HG02884 (cell line): ENCODE measurements around the gene RGS3.
A peak's percentile ranks its signal among the peaks of the same experiment; 100 is the strongest.
"Not testable (repeated sequence)": the region's sequence is repeated elsewhere in the genome, so short reads cannot be mapped to it uniquely, and the experiment has no call there.

Experiments
- ATAC-seq: cut with Tn5 transposase; IDR thresholded peaks from one replicate; pipeline ENCODE4 v1.9.1; 2021; ENCODE audit warnings: mild to moderate bottlenecking, moderate library complexity; ENCODE audit not compliant: unreplicated experiment

The RGS3 gene

GRCh38 chr9:113543296-113543981 lies 79.9 kb downstream of the RGS3 start:
- ATAC-seq: no peak

- no peak for ATAC-seq
These were observed 80.4 kb downstream of the RGS3 start for GRCh38 chr9:113543982-113544303.

DNA sequence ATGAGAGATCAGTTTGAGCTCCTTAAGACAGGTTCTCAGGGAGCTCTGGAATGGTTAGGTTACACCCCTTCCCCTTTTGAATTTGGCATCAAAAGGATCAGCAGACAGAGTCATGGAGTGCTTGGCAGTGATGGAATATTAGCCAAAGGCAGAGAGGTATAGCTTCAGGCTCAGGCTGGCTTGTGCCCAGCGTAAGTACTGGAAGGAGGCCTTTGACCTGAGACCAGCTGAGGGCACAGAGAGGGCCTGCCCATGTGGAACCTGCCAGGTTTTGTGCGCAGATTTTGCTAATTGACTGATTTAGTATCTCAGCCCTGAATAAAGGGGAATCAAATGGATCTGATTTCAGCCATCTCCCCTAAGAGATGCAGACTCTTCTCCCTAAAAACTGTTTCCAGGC lies 81.5 kb downstream of the RGS3 start:
- ATAC-seq: no peak

DNA sequence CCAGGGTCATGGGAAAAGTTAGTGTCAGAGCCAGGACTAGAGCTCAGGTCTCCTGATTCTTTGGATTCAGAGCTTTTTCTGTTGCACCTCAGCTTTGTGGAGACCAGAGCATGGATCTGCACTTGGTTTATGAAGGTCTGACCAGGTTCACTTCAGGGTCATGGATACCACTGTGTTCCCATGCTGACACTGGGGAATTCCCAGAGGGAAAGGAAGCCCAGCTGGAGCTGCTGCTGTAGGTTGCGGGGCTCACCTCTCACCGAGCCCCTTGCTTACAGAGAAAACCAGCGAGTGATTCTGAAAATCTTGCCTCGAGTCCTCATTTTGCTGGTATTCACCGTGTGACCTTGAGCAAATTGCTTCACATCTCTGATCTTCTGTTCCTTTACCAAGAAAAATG lies 83.0 kb downstream of the RGS3 start:
- no peak for ATAC-seq

DNA sequence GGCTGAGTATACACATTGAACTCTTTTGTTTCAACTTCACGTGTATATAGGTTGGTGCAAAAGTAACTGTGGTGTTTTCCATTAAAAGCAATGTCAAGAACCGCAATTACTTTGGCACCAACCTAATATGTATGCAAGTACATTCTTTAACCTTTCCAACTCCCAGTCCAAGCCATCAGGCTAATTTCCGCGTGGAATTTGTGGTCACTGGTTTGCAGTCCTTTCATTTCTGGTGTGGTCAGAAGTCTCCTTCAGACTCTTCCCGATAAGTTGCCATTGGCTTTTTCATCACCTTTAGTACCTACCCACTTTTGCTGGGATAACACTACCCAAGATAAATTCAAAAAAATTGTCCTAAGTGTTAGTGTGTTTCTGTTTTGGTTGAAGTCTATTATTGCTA lies 84.0 kb downstream of the RGS3 start:
- ATAC-seq: no peak

DNA sequence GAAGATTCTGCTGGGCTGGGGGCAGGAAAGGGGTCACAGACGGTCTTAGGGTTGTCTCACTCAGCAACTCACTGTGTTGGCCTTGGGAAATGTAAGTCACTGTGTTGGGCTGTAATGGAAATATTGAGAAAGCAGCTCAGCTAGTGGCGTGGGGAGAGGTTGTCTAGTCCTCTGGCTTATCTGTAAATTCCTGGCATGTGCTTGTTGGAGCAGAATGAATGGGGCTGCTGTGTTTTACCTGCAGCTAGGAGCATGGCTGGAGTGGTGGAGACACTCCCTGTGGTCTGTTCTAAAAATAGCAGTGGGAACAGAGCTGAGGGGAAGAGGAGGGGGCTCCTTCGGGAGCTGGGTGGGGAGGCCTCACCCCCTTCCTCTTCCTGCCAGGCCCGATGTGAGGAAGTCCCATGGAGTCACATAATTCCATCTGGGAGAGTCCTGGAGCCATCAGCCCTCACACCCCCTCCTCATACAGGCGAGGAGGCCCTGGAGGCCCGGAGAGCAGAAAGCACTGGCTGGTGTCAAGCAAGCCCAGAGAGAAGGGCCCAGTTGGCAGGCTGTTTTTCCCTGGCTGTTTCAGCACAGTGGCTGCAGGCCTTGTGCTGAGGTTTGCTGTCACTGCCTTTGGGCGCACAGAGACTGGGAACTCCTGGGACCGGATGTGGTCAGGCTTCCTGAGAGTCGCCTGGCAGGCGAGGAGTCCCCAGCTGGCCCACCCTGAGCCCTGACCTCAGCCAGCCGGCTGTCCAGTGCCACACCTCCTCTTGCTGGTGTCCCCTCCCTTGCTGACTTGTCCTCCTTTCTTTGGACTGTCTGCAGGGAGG lies 84.9 kb downstream of the RGS3 start:
- ATAC-seq: no peak

- not testable (repeated sequence) for ATAC-seq
These were observed 86.4 kb downstream of the RGS3 start for GRCh38 chr9:113549892-113550291.

DNA sequence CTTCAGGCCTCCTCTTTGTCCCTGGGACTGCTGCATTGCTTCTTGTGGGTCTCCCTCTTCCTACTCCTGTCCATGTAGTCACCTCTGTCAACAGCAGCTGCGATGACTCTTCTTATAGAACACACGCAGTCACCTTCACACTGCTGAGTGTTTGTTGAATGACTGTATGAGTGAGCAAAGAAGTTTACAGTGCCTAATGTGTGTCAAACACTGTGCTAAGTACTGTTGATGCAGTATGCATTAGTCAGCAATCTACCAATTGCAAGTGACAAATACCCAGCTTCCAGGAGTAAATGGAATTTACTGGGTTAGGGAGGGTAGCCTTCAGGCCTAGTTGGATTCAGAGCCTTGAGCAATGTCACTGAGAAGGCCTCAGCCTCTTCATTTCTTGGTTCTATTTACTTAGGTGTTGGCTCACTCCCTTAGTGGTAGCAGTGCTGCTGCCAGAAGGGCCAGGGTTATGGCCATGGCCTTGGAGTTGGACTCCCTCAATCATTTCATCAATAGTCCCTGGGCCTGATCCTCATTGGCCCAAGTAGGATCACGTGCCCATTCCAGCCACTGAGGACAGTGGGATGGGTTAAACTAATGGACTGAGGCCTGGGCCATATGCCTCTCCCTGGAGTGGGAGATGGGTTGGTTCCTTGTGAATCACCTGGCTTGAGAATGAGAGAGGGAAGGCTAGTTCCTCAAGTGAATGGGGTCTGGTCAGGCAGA lies 93.5 kb downstream of the RGS3 start:
- no peak for ATAC-seq

DNA sequence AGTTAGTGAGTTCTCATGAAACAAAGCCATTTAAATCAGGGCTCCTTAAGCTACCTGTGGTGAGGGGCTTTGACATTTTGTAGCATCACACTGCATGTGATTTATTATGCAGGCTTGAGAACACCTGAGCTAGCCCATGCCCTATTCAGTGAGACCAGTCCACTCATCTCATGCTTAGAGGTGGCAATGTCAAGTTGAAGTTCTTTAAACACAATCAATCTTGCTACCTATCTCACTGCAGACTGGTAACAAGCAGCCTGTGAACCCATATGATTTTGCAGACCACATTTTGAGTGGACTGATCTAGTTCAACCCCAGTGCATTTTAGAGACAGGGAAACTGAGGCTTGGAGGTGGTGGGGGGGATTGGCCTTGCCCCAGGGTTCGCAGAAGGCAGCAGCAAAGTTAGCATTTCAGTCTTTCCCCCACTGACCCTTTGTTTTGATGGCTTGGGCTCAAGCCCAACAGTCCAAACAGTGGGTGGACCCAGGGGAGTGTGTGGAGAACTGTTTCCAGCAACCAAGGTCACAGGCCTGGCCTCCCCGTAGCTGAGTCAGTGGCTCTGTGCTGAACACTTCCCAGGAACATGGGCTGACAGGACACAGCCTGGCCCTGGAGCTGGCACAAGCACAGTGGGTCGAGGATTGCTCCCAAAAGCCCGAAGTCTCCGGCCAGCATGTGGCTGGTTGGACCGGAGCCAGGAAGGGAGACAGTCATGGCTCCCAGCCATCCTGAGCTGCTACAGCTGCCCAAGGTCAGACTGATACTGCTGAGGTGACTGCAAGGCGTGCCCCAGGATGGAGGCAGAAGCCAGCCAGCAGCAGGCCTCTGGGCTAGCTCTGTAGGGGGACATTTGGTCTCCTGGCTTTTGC lies 95.3 kb downstream of the RGS3 start:
- ATAC-seq: no peak

GRCh38 chr9:113559834-113560800 lies 96.6 kb downstream of the RGS3 start:
- ATAC-seq: no peak

- no peak for ATAC-seq
These were observed 99.3 kb downstream of the RGS3 start for GRCh38 chr9:113562653-113563381.

GRCh38 chr9:113563826-113564497 lies 100.4 kb downstream of the RGS3 start:
- ATAC-seq: no peak

- peak; percentile 7 for ATAC-seq
These were observed 101.1 kb downstream of the RGS3 start for GRCh38 chr9:113564498-113565237.

- no peak for ATAC-seq
These were observed 102.6 kb downstream of the RGS3 start for GRCh38 chr9:113566016-113566711.

DNA sequence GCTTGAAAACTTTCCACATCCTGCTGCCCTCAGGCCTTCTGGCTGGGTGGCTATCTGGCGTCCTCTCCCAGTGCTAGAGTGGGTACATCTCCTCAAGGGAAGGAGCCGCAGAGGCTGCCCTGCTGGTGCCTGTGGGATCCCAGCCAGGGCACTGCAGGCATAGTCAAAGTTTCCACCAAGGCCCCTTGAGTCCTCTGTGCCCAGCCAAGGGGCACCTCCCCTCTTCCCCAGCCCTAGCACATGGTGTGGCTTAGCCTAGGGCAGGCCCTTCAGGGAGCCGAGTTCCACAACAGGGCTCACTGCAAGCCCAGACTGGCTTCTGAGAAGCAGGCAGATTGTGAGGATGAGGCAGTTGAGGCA lies 103.2 kb downstream of the RGS3 start:
- ATAC-seq: no peak

GRCh38 chr9:113567361-113568080 lies 104.0 kb downstream of the RGS3 start:
- no peak for ATAC-seq

GRCh38 chr9:113568081-113568435 lies 104.5 kb downstream of the RGS3 start:
- ATAC-seq: no peak
